ENCODE measurements around the gene PARVB.

PARVB gene

GRCh38 chr22:44218071-44218470 is 194.0 kb downstream of the PARVB start:
- TF ChIP-seq, protein P1, sequence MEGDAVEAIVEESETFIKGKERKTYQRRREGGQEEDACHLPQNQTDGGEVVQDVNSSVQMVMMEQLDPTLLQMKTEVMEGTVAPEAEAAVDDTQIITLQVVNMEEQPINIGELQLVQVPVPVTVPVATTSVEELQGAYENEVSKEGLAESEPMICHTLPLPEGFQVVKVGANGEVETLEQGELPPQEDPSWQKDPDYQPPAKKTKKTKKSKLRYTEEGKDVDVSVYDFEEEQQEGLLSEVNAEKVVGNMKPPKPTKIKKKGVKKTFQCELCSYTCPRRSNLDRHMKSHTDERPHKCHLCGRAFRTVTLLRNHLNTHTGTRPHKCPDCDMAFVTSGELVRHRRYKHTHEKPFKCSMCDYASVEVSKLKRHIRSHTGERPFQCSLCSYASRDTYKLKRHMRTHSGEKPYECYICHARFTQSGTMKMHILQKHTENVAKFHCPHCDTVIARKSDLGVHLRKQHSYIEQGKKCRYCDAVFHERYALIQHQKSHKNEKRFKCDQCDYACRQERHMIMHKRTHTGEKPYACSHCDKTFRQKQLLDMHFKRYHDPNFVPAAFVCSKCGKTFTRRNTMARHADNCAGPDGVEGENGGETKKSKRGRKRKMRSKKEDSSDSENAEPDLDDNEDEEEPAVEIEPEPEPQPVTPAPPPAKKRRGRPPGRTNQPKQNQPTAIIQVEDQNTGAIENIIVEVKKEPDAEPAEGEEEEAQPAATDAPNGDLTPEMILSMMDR (IDR thresholded peaks at IDR 0.05; ENCODE audit: low read depth, low read length): no peak

DNA sequence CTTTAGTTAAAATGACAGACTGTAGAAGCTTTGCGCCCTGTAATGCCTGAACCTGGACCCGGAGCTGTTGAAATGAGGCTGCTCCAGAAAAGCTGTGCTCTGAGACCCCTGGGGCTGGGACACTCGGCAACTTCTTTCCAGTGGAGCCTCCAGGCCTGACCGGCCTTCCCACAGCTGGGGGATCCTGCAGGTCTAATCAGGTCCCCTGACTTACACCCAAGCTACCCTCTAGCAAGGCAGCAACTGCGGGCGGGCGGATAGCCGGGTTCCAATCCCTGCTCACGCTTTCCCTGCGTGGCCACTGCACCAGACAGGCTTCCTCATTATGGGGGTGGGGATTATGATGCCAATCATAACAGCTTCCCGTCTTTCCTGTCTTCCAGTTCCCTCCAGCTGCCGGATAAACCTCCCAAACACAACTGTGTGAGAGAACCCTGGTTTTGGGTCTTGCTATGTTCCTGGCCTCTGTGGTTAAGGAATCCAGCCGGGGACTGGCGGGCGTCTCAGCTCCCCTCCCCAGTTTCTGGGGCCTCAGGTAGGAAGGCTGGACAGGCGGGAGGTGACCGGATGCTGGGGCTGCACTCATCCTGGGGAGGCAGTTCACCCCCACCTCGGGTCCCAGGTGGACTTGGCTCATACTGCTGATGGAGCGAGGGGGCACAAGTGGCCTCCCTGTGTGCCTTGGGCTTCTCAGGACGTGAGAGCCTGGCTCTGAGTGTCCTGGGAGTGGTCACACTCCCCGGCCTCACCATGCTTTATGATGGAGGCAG is 195.2 kb downstream of the PARVB start:
- TF ChIP-seq, protein P1 (IDR thresholded peaks at IDR 0.05; ENCODE audit: low read depth, low read length): no peak
- no peak overlapping the region for H3K4me3 ChIP-seq (ENCODE audit: low read depth, low read length)

More at GRCh38 chr22:44218071-44218470, 194.0 kb downstream of the PARVB start:
- H3K4me3 ChIP-seq (ENCODE audit: low read depth, low read length): no peak overlapping the region

DNA sequence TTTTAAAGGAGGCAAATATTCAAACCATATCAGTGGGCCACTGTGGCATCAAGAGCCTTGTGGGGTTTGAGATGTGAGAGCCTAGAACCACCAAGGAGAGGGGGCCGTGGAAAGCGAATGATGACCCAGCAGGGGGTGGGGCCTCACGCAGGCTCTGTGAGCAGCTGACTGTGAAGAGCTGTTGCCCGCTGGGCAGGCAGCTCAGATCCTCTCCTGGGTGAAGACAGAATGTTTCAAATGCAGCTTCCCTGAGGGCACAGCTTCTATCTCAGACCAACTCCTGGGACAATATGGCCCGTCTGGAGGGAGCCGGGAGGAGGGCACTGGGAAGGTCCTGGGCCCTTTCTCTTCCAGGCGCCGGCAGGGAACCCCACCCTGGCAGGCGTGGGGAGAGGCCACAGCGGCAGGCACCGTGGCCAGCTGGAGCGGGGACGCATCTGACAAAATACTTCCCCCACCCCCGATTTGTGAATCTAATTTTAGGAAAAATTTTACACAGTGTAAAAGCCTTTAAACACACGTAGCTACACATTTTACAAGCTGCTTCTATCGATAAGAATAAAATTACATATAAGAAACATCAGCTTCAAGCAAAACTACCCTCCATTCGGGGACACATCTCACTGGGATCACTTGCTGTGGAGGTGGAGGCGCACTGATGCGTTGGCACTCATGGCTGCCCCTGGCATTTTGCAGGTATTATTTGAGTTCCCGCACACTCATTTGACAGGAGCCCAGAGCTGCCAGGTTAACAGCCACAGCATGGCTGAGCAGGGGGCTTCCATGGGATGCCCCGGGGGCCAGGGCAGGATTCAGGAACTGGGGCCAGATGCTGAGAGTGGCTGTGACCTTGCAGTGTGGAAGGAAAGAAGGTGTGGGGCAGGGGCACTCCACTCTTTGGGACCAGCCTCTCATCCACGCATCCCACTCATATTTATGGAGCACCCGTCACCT is 196.9 kb downstream of the PARVB start:
- H3K4me3 ChIP-seq (ENCODE audit: low read depth, low read length): no peak overlapping the region
- TF ChIP-seq, protein P1 (IDR thresholded peaks at IDR 0.05; ENCODE audit: low read depth, low read length): no peak

DNA sequence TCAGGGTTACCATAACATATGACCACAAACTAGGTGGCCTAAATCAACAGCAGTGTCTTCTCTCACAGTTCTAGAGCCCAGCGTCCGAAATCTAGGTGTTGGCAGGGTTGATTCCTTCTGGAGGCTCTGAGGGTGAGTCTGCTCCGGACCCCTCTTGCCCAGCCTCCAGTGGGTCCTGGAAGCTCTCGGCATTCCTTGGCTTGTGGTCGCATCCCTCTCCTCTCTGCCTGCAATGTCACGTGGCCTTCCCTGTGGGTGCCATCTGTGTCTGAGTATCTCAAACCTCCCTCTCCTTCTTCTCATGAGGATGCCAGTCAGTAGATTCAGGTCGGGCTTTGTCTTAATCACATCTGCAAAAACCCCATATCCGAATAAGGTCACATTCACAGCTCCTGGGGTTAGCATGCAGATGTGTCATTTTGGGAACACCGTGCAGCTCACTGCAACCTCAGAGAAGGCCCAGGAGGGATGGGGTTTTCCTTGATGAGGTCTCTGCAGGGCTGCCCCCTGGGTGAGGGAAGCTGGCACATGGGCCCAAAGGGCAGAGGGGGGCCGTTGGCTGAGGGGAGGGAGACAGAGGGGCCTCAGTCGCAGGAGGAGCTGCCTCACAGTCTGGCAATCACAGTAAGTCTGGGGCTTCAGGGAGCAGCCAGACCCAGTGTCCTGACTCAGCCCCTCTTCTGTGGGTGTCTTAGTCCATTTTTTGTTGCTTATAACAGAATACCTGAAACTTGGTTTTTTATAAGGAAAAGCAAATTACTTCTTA is 197.8 kb downstream of the PARVB start:
- TF ChIP-seq, protein P1 (IDR thresholded peaks at IDR 0.05; ENCODE audit: low read depth, low read length): no peak
- no peak overlapping the region for H3K4me3 ChIP-seq (ENCODE audit: low read depth, low read length)
